Mesenchymal stem cell (in vitro differentiated cells and primary cell): Measurements from ENCODE around the gene ELK3.

Experiments used
- DNase-seq: peaks from one replicate; pipeline ENCODE4 v3.0.0-alpha.2; 2013
- H2AFZ ChIP-seq: one replicate; pipeline ENCODE4 v1.6.1; 2013; ENCODE audit warnings: low read depth, mild to moderate bottlenecking, control low read depth, inconsistent platforms, low read length, moderate library complexity
- H2AK5ac ChIP-seq: 2 replicates; pipeline ENCODE4 v1.6.1; 2013; ENCODE audit warnings: low read length, moderate library complexity, mild to moderate bottlenecking, inconsistent platforms; ENCODE audit not compliant: severe bottlenecking
- H2BK120ac ChIP-seq: one replicate; pipeline ENCODE4 v1.6.1; 2013; ENCODE audit warnings: low read depth, mild to moderate bottlenecking, inconsistent platforms, low read length, moderate library complexity
- H2BK12ac ChIP-seq, 2 experiments: one replicate each; pipeline ENCODE4 v1.6.1; 2013; ENCODE audit warnings: inconsistent platforms in 2 of 2, low read length in 2 of 2, mild to moderate bottlenecking in 2 of 2, moderate library complexity in 2 of 2, control low read depth in 1 of 2
- H2BK15ac ChIP-seq: one replicate; pipeline ENCODE4 v1.6.1; 2013; ENCODE audit warnings: mild to moderate bottlenecking, low read depth, inconsistent platforms; ENCODE audit not compliant: poor library complexity, severe bottlenecking
- H2BK5ac ChIP-seq: 2 replicates; pipeline ENCODE4 v1.6.1; 2013; ENCODE audit warnings: low read depth, mild to moderate bottlenecking, low read length, control low read depth, inconsistent platforms; ENCODE audit not compliant: poor library complexity, severe bottlenecking
- H3K14ac ChIP-seq, 2 experiments: one replicate each; pipeline ENCODE4 v1.6.1; 2013; ENCODE audit warnings: inconsistent platforms in 2 of 2, low read length in 2 of 2, control low read depth in 1 of 2, mild to moderate bottlenecking in 1 of 2, moderate library complexity in 1 of 2
- H3K18ac ChIP-seq, 2 experiments: one replicate each; pipeline ENCODE4 v1.6.1; 2013; ENCODE audit warnings: inconsistent platforms in 2 of 2, low read length in 2 of 2, control low read depth in 1 of 2, low read depth in 1 of 2, mild to moderate bottlenecking in 1 of 2
- H3K23ac ChIP-seq, 2 experiments: one replicate each; pipeline ENCODE4 v1.6.1; 2013; ENCODE audit warnings: inconsistent platforms in 2 of 2, low read length in 2 of 2, mild to moderate bottlenecking in 2 of 2, moderate library complexity in 2 of 2, control low read depth in 1 of 2
- H3K27ac ChIP-seq: 2 replicates; pipeline ENCODE4 v1.5.1; 2013; ENCODE audit warnings: mild to moderate bottlenecking, moderate library complexity, low read length, control low read depth, inconsistent platforms; ENCODE audit not compliant: poor library complexity, severe bottlenecking
- H3K27me3 ChIP-seq, 2 experiments: 2 replicates each; pipeline versions ENCODE4 v1.6.1 to v1.7.0; 2013; ENCODE audit warnings: low read length in 2 of 2, mild to moderate bottlenecking in 2 of 2, moderate library complexity in 2 of 2, control low read depth in 1 of 2, inconsistent platforms in 1 of 2; ENCODE audit not compliant: control insufficient read depth in 1 of 2, insufficient read depth in 1 of 2
- H3K36me3 ChIP-seq, 2 experiments: 2 replicates each; pipeline versions ENCODE4 v1.6.1 to v1.7.0; 2013; ENCODE audit warnings: low read length in 2 of 2, control low read depth in 1 of 2, inconsistent platforms in 1 of 2, low read depth in 1 of 2, mild to moderate bottlenecking in 1 of 2; ENCODE audit not compliant: insufficient read depth in 2 of 2, control insufficient read depth in 1 of 2
- H3K4ac ChIP-seq, 2 experiments: one replicate each; pipeline ENCODE4 v1.6.1; 2013; ENCODE audit warnings: inconsistent platforms in 2 of 2, low read length in 2 of 2, mild to moderate bottlenecking in 2 of 2, moderate library complexity in 2 of 2, control low read depth in 1 of 2, low read depth in 1 of 2
- H3K4me1 ChIP-seq: 2 replicates; pipeline ENCODE4 v1.6.1; 2013; ENCODE audit warnings: low read depth, low read length, control low read depth; ENCODE audit not compliant: control insufficient read depth, insufficient read depth
- H3K4me2 ChIP-seq: 2 replicates; pipeline ENCODE4 v1.6.1; 2013; ENCODE audit warnings: low read length, mild to moderate bottlenecking, inconsistent platforms; ENCODE audit not compliant: poor library complexity, severe bottlenecking
- H3K4me3 ChIP-seq, 2 experiments: 2 replicates each; pipeline versions ENCODE4 v1.5.1 to v1.7.0; 2013; ENCODE audit warnings: low read length in 2 of 2, mild to moderate bottlenecking in 2 of 2, control low read depth in 1 of 2, low read depth in 1 of 2; ENCODE audit not compliant: insufficient read depth in 1 of 2
- H3K79me1 ChIP-seq: replicated peaks from 2 replicates; pipeline ENCODE4 v1.6.1; 2013; ENCODE audit warnings: mild to moderate bottlenecking, control low read depth, low read length, inconsistent platforms; ENCODE audit not compliant: poor library complexity, severe bottlenecking
- H3K9ac ChIP-seq: 2 replicates; pipeline ENCODE4 v1.7.0; 2013; ENCODE audit warnings: mild to moderate bottlenecking, low read length, moderate library complexity
- H3K9me3 ChIP-seq: 2 replicates; pipeline ENCODE4 v1.7.0; 2013; ENCODE audit warnings: mild to moderate bottlenecking, low read length; ENCODE audit not compliant: control insufficient read depth
- H4K8ac ChIP-seq: one replicate; pipeline ENCODE4 v1.6.1; 2013; ENCODE audit warnings: inconsistent platforms, mild to moderate bottlenecking, low read length, moderate library complexity
- H4K91ac ChIP-seq: one replicate; pipeline ENCODE4 v1.6.1; 2013; ENCODE audit warnings: mild to moderate bottlenecking, low read length, inconsistent platforms
- WGBS: methylation state at CpG from one replicate; pipeline ENCODE4 v1.1.7; 2013; ENCODE audit warnings: mixed read lengths; 5-methylcytosine and 5-hydroxymethylcytosine counted together

The ELK3 gene

GRCh38 chr12:96210376-96211055, 16.3 kb downstream of the ELK3 start:
- Histone ChIP-seq H3K27ac (no peak overlapping the region), H3K4ac (peak overlapping the region in 1 of 2 experiments; percentile 52), H3K23ac (no peak overlapping the region), H4K91ac (no peak overlapping the region), H3K9ac (no peak overlapping the region), H3K4me3 (no peak overlapping the region), H3K18ac (peak overlapping the region in 1 of 2 experiments; percentile 54), H2AFZ (no peak overlapping the region), H3K27me3 (no peaks in the 10 kb centered on the region), H4K8ac (peak overlapping the region; percentile 12), H3K79me1 (peaks cover 3% of the 10 kb centered on the region), H3K4me2 (no peak overlapping the region), H2BK120ac (no peak overlapping the region), H2BK12ac (peak overlapping the region in 1 of 2 experiments; percentile 53), H2AK5ac (peak overlapping the region; percentile 46), H3K9me3 (no peaks in the 10 kb centered on the region), H2BK5ac (no peak overlapping the region), H3K36me3 (peaks cover 3 to 23% of the 10 kb centered on the region in 2 experiments), H3K4me1 (peaks cover 19% of the 10 kb centered on the region), H3K14ac (peak overlapping the region in 1 of 2 experiments; percentile 26), H2BK15ac (no peak overlapping the region)
- WGBS: 84% methylated on average over 17 of the region's 19 CpGs
- no peak for DNase-seq

GRCh38 chr12:96211988-96212387, 17.8 kb downstream of the ELK3 start:
- H4K91ac ChIP-seq: no peak overlapping the region
- H2BK12ac ChIP-seq: no peak overlapping the region
- DNase-seq: no peak
- no peak overlapping the region for H3K18ac ChIP-seq
- no peak overlapping the region for H2BK15ac ChIP-seq
- H3K27me3 ChIP-seq: no peaks in the 10 kb centered on the region
- no peak overlapping the region for H2BK5ac ChIP-seq
- peaks cover 12% of the 10 kb centered on the region for H3K79me1 ChIP-seq
- H2AK5ac ChIP-seq: no peak overlapping the region
- H3K36me3 ChIP-seq: peaks cover 6 to 26% of the 10 kb centered on the region in 2 experiments
- H3K23ac ChIP-seq: no peak overlapping the region
- peak overlapping the region; percentile 10 for H3K9ac ChIP-seq
- peak overlapping the region; percentile 22 for H3K27ac ChIP-seq
- H3K9me3 ChIP-seq: no peaks in the 10 kb centered on the region
- H3K4ac ChIP-seq: no peak overlapping the region
- 69% methylated on average over 3 of the region's 3 CpGs for WGBS
- no peak overlapping the region for H2AFZ ChIP-seq
- H2BK120ac ChIP-seq: no peak overlapping the region
- no peak overlapping the region for H3K4me2 ChIP-seq
- no peak overlapping the region for H3K14ac ChIP-seq
- no peak overlapping the region for H4K8ac ChIP-seq
- no peak overlapping the region for H3K4me3 ChIP-seq
- H3K4me1 ChIP-seq: peaks cover 21% of the 10 kb centered on the region

- H4K91ac ChIP-seq: no peak overlapping the region
- H3K36me3 ChIP-seq: peaks cover 6 to 27% of the 10 kb centered on the region in 2 experiments
- no peak overlapping the region for H3K18ac ChIP-seq
- H3K23ac ChIP-seq: no peak overlapping the region
- no peaks in the 10 kb centered on the region for H3K27me3 ChIP-seq
- no peak overlapping the region for H2BK15ac ChIP-seq
- H2BK5ac ChIP-seq: no peak overlapping the region
- no peak overlapping the region for H2BK12ac ChIP-seq
- no peak overlapping the region for H2AK5ac ChIP-seq
- no peak overlapping the region for H3K4ac ChIP-seq
- no peaks in the 10 kb centered on the region for H3K9me3 ChIP-seq
- DNase-seq: no peak
- H2BK120ac ChIP-seq: peak overlapping the region; percentile 46
- H3K14ac ChIP-seq: no peak overlapping the region
- peaks cover 12% of the 10 kb centered on the region for H3K79me1 ChIP-seq
- no peak overlapping the region for H2AFZ ChIP-seq
- WGBS: 100% methylated on average over 4 of the region's 10 CpGs
- peak overlapping the region; percentile 18 for H3K27ac ChIP-seq
- no peak overlapping the region for H3K4me2 ChIP-seq
- peaks cover 21% of the 10 kb centered on the region for H3K4me1 ChIP-seq
- no peak overlapping the region for H4K8ac ChIP-seq
- H3K9ac ChIP-seq: peak overlapping the region; percentile 10
- H3K4me3 ChIP-seq: no peak overlapping the region
Observed at GRCh38 chr12:96212456-96213375, 18.5 kb downstream of the ELK3 start.

GRCh38 chr12:96213869-96214268, 19.7 kb downstream of the ELK3 start:
- no peak overlapping the region for H2AFZ ChIP-seq
- no peaks in the 10 kb centered on the region for H3K27me3 ChIP-seq
- 95% methylated on average over 4 of the region's 7 CpGs for WGBS
- H3K23ac ChIP-seq: no peak overlapping the region
- H3K4me3 ChIP-seq: no peak overlapping the region
- H3K14ac ChIP-seq: no peak overlapping the region
- no peaks in the 10 kb centered on the region for H3K9me3 ChIP-seq
- peaks cover 19% of the 10 kb centered on the region for H3K4me1 ChIP-seq
- no peak overlapping the region for H2BK15ac ChIP-seq
- H2BK120ac ChIP-seq: no peak overlapping the region
- H4K91ac ChIP-seq: peak overlapping the region; percentile 34
- H3K4me2 ChIP-seq: no peak overlapping the region
- no peak overlapping the region for H2BK5ac ChIP-seq
- no peak overlapping the region for H2BK12ac ChIP-seq
- H3K79me1 ChIP-seq: peaks cover 14% of the 10 kb centered on the region
- no peak overlapping the region for H2AK5ac ChIP-seq
- no peak for DNase-seq
- peak overlapping the region; percentile 27 for H3K9ac ChIP-seq
- H3K4ac ChIP-seq: no peak overlapping the region
- no peak overlapping the region for H3K18ac ChIP-seq
- peak overlapping the region; percentile 10 for H3K27ac ChIP-seq
- peaks cover 6 to 30% of the 10 kb centered on the region in 2 experiments for H3K36me3 ChIP-seq
- no peak overlapping the region for H4K8ac ChIP-seq
